GM19455 (cell line): ENCODE results near the gene PRIM2.
"Not testable (repeated sequence)": the region's sequence is repeated elsewhere in the genome, so short reads cannot be mapped to it uniquely, and the experiment has no call there.

Source experiments
- ATAC-seq: cut with Tn5 transposase; IDR thresholded peaks from one replicate; pipeline ENCODE4 v1.9.1; 2021; ENCODE audit not compliant: unreplicated experiment

Gene PRIM2

GRCh38 chr6:57443181-57443580 is 125.8 kb downstream of the PRIM2 start:
- not testable (repeated sequence) for ATAC-seq

GRCh38 chr6:57444787-57445186 is 127.4 kb downstream of the PRIM2 start:
- ATAC-seq = not testable (repeated sequence)

GRCh38 chr6:57445379-57445778 is 127.9 kb downstream of the PRIM2 start:
- not testable (repeated sequence) for ATAC-seq

GRCh38 chr6:57445790-57446468 is 128.5 kb downstream of the PRIM2 start:
- ATAC-seq = not testable (repeated sequence)

GRCh38 chr6:57449496-57450066 is 132.2 kb downstream of the PRIM2 start:
- ATAC-seq = not testable (repeated sequence)

- not testable (repeated sequence) for ATAC-seq
Observed at GRCh38 chr6:57459781-57460180, 142.4 kb downstream of the PRIM2 start.

- not testable (repeated sequence) for ATAC-seq
Observed at GRCh38 chr6:57461022-57461421, 143.6 kb downstream of the PRIM2 start.

GRCh38 chr6:57463809-57464208 is 146.4 kb downstream of the PRIM2 start:
- ATAC-seq = not testable (repeated sequence)

GRCh38 chr6:57465968-57466367 is 148.5 kb downstream of the PRIM2 start:
- not testable (repeated sequence) for ATAC-seq

GRCh38 chr6:57469072-57469471 is 151.6 kb downstream of the PRIM2 start:
- no peak for ATAC-seq

- ATAC-seq = not testable (repeated sequence)
Observed at GRCh38 chr6:57470148-57470547, 152.7 kb downstream of the PRIM2 start.

GRCh38 chr6:57471314-57471864 is 154.0 kb downstream of the PRIM2 start:
- ATAC-seq = not testable (repeated sequence)

GRCh38 chr6:57472861-57473362 is 155.5 kb downstream of the PRIM2 start:
- not testable (repeated sequence) for ATAC-seq

- ATAC-seq = not testable (repeated sequence)
Observed at GRCh38 chr6:57474862-57475475, 157.5 kb downstream of the PRIM2 start.

GRCh38 chr6:57475656-57476055 is 158.2 kb downstream of the PRIM2 start:
- not testable (repeated sequence) for ATAC-seq

GRCh38 chr6:57480194-57480593 is 162.8 kb downstream of the PRIM2 start:
- ATAC-seq = not testable (repeated sequence)

GRCh38 chr6:57481121-57481520 is 163.7 kb downstream of the PRIM2 start:
- ATAC-seq = not testable (repeated sequence)

GRCh38 chr6:57482471-57482870 is 165.0 kb downstream of the PRIM2 start:
- not testable (repeated sequence) for ATAC-seq

GRCh38 chr6:57486494-57487081 is 169.2 kb downstream of the PRIM2 start:
- ATAC-seq = not testable (repeated sequence)

- ATAC-seq = not testable (repeated sequence)
Observed at GRCh38 chr6:57488551-57488950, 171.1 kb downstream of the PRIM2 start.

- not testable (repeated sequence) for ATAC-seq
Observed at GRCh38 chr6:57489887-57490286, 172.5 kb downstream of the PRIM2 start.
